Fibroblast of peridontal ligament (primary cell): ENCODE results near the gene GRAP2.
"Not testable (repeated sequence)": the region's sequence is repeated elsewhere in the genome, so short reads cannot be mapped to it uniquely, and the experiment has no call there.

Experiments
- DNase-seq: peaks from one replicate; pipeline ENCODE4 v3.0.0-alpha.2; 2010; ENCODE audit errors: extremely low read depth

Gene GRAP2

DNA sequence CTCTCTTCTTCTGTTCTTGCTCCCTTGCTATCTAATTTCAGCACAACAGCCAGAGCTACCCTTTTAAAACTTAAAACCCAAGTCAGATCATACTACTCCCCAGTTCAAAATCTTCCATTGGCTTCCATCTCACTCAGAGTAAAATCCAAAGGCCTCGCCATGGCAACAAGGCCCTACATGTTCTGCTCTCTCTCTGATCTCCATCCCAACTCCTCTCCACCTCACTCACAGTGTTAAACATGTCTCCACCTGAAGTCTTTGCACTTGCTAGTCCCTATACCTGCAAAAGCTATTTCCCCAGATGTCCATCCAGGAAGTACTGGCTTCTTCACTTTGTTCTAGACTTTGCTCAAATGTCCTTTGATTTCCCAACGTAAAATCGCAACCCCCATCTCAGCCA lies 3.0 kb upstream of the GRAP2 start:
- DNase-seq: no peak

DNA sequence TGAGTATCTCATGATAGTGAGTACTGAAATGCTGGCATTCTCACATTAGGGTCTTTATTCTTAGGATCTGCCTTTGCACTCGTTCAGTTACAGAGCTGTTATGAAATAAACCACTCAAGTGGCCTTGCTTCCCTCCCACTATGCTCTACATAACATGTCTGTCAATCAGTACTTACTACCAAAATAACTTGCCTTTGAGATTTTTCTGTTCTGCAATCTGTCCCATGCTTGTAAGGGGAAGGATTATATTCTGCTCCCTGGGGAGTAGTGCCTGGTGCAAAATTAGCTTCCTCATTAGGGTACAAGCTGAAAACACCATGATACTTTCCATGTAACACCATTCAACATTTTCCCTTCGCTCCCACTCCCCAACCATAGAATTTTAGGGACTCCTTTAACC lies 1.9 kb upstream of the GRAP2 start:
- no peak for DNase-seq

GRCh38 chr22:39901565-39902146 lies 772 bp downstream of the GRAP2 start:
- no peak for DNase-seq

- DNase-seq: not testable (repeated sequence)
Observed at GRCh38 chr22:39904024-39904423, 3.1 kb downstream of the GRAP2 start.

- no peak for DNase-seq
Observed at GRCh38 chr22:39904862-39905261, 4.0 kb downstream of the GRAP2 start.

- no peak for DNase-seq
Observed at GRCh38 chr22:39905687-39906086, 4.8 kb downstream of the GRAP2 start.

DNA sequence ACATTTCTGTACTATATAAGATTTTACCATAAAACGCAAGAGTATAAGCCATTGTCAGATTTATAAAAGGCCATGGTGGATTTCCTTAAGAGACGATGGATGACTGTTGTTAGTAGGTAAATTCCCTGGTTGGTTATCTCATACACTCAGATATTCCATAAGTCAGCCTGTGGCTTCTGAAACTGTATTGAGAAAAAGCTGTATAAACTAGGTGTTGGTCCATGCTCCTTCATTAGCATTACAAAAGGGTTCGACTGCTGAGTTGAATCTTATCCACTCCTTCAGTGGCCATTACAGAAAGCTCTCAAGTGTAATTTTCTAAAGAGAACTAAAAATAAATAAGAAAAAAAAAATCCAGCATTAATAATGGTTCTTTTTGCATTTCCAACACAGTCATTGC lies 5.3 kb downstream of the GRAP2 start:
- no peak for DNase-seq

GRCh38 chr22:39907047-39907446 lies 6.2 kb downstream of the GRAP2 start:
- no peak for DNase-seq

DNA sequence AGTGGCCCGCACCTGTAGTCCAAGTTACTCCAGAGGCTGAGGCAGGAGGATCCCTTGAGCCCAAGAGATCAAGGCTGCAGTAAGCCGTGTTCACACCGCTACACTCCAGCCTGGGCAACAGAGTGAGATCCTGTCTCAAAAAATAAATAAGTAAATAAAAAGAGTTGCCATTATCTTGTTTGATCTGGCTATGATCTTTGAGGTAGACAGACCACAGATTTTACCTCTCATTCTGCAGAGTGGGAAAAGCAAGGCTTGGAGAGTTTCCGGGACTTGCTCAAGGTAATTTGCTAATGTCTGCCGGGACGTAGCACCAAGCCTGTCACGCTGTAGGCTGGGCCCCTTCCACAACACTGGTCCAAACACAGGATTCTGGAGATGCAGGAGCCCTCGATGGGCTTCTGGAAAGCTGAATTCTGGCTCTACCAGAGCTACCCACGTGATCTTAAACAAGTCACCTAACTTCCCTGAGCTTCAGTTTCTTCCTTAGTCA lies 6.8 kb downstream of the GRAP2 start:
- no peak for DNase-seq

- DNase-seq: no peak
Observed at GRCh38 chr22:39908136-39908535, 7.3 kb downstream of the GRAP2 start.

DNA sequence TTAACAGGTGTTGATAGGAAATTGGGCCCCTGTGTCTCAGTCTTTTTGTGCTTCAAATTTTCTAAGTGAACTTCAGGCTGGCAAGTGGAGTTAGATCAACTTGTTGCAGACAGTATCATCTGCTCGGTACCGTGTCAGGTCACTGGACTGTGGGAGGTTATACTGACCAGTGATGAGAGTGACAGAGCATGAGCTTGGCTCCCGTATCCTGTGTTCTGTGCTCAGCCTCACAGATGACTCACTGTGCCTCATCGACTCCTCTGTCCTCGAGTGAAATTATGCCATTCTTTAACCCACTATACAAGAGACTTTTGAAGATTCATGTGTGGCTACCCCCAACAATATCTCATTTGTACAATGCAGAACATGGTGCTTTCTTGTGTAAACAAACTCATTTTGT lies 7.9 kb downstream of the GRAP2 start:
- DNase-seq: no peak

DNA sequence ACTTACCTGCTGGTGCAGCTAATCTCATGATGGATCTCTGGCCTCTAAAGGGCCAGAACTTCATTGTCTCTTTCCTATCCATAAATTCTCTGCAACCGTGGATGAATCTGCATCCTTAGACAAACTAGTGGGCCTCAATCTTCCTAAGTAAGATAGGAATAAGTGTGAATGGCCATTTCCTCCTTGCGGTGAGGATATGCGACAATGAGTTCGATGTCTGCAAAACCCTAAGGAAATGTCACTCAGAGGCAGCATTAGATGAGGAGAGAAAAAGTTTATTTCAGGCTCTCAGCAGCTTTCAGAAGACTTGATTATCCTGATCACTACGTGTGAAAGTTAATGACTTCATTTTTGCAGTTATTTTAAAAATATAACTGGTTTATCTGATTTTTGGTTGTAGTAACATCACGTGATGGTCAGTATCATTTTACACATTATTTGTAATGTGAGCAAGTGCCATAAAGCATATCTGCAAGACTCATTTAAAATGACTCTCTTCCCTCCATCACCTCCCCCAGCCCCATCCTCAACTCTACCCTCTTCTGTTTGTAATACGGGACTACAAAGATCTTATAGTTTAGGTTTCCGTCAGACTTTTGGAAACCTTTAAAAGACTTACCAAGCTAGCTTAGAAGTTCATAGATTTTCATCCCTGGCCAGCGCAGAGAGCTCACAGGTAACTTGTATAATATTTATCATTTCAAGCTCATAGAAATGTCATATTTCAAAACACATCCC lies 10.2 kb downstream of the GRAP2 start:
- DNase-seq: no peak

GRCh38 chr22:39913321-39913720 lies 12.4 kb downstream of the GRAP2 start:
- no peak for DNase-seq

DNA sequence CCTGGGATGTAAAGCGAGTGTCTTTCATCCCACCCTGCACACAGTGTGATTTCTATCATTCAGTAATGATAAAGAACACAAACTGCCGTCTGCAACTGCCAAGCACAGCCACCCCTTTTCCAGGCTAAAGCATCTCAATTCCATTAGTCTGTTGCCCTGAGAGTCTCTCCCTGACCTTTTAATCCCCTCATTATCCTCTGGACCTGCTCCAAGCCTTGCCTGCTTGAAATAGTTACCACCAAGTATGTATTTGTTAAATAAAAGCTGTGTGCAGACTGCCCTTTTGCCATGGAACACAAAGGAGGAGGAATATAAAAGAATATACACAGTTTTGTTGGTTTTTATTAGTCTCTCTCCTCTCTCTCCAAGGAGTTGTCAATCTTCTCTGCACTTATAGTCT lies 13.0 kb downstream of the GRAP2 start:
- DNase-seq: no peak

DNA sequence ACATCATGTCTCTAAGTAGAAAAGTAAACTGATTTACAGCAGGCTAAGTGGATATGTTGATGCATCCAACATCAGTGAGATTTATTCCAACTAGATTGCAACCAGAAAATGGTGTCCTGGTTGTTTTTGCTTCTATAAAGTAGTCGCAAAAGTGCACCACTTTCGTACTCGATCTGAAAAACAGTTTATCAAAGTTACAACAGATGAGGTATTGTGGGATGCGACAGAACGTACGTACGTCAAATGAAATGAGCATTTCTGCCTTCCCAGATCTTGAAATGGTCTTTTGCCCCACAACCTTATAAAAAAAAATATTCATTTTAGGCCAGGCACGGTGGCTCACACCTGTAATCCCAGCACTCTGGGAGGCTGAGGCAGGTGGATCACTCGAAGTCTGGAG lies 13.7 kb downstream of the GRAP2 start:
- DNase-seq: no peak

GRCh38 chr22:39915295-39915726 lies 14.4 kb downstream of the GRAP2 start:
- no peak for DNase-seq

DNA sequence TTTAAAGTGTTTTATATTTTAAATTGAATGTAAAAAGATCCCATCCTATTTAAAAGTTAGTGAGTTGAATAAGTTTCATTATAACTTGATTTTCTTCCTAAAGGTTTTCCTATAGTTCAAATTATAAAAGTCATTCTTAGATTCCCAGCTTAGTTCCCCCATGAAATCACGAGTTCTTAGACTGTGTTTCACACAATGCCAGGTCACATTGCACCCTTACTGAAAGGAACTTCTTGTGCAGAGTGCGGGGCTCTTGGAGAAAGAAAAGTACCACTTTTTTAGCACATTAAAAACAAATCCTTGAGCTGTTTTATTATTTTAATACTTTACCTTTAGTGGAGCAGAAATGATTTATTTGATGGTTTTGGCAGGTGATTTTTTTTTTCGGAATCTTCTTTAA lies 15.6 kb downstream of the GRAP2 start:
- no peak for DNase-seq

DNA sequence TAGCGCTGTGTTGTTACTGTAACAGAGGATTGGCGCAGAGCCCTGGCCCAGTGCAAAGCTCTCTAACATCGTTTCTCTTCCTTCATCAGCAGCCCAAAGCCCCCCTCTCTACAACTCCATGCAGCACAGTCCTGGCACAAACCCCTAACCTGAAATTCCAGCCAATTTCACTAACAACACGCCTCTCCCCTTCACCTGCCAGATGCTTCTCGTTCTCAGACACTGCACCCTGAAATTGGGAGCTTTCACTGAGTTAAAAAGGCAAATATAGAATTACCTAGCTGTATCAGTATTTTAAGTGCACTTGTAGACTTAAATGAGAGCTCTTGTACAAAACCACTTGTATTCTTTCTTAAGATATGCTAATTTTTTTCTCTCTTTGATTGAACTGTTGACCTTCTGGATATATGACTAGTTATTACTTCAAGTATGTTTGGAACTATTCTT lies 16.3 kb downstream of the GRAP2 start:
- DNase-seq: no peak

DNA sequence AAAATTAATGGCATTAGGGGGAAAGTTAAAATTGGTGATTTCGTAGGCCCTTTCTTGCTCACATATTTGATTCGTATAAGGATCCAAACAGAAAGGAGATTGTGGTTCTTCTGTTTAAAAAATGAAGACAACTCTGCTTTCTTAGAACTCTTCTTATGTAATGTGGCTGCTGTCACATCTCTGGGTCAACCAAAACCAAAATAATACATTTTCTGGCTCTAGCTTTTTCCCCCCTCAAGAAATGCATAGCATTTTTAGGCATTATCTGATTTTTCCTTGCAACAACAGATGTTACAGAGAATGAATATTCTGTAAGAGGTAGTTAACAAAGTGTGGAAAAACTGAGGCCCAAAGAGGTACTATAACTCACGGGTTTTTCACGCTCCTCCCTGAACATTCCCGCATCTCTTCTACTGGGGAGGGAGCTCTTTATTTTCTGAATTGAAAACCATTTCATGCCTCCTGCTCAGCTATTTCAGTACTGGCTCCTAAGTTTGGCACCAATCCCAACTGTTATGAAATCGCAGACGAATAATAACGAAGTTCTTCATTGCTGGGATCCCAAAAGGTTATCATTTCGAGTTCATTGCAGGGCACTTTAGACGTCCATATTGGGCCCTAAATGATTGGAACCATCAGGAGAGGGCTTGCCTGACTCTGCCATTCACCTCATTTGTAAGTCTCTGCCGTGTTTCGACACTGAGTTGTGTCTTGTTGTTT lies 17.1 kb downstream of the GRAP2 start:
- no peak for DNase-seq

GRCh38 chr22:39920134-39920743 lies 19.4 kb downstream of the GRAP2 start:
- no peak for DNase-seq

DNA sequence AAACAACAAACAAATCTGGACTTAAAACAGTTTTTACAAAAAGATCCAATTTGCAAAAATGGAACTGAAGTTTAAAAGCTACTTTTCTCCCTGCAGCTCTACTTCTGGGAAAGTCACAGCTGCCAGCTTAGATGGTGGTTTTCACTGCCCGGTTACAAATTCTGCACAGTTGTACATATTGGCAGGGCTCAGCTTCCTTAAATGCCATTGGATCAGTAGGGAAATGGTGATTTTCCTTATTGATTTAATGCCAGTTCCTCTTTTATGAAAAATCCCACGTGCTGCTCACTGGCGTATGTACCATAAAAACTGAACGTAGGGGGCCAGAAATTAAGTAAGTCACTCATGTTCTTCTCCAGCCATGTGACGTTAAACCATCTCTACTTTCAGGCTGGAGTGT lies 22.8 kb downstream of the GRAP2 start:
- no peak for DNase-seq

DNA sequence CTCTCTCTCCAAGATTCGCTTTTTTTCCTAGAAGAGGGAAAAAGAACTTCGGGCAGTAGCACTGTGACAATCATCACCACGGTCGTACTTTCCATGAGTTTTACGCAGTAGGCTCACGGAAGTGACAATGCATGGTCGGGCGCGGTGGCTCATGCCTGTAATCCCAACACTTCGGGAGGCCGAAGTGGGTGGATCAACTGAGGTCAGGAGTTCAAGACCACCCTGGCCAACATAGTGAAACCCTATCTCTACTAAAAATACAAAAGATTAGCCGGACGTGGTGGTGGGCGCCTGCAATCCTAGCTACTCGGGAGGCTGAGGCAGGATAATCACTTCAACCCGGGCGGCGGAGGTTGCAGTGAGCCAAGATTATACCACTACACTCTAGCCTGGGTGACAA lies 23.4 kb downstream of the GRAP2 start:
- no peak for DNase-seq
